NCI-H526 treated with DMSO at 0.1 percent for 48 hours (cell line): ENCODE measurements around the gene GIPC1.

Source experiments
- DNase-seq: peaks from one replicate; lab custom pipeline; 2025; lab: John Stamatoyannopoulos, UW

The GIPC1 gene

GRCh38 chr19:14434543-14435319, 61.2 kb downstream of the GIPC1 start:
- no peak for DNase-seq

- DNase-seq = peak; percentile 27
These were observed 62.1 kb downstream of the GIPC1 start for GRCh38 chr19:14433554-14434501.

GRCh38 chr19:14432791-14433553, 63.0 kb downstream of the GIPC1 start, which contains the start of gene PKN1:
TSS of gene PKN1 (plus strand) at chr19:14433306. CDS start at chr19:14433522, 216 bp downstream.
- DNase-seq = no peak

GRCh38 chr19:14430712-14431111, 65.2 kb downstream of the GIPC1 start:
- DNase-seq = no peak

- no peak for DNase-seq
These were observed 67.0 kb downstream of the GIPC1 start for GRCh38 chr19:14428882-14429416.
